Gastroesophageal sphincter (tissue), 4 donors: ENCODE data around the gene MPPED1. TPM values are rescaled to one million over a fixed set of nuclear protein-coding genes. Genes with fewer than 3 reads are reported as not detected.

Source experiments
- ATAC-seq: fragments of 150-250 bp; one replicate; pipeline ENCODE4 v1.9.1; 2016; ENCODE audit warnings: mild to moderate bottlenecking, moderate library complexity
- H3K27ac ChIP-seq, 4 donors: fragments of 200-600 bp; sonication (generic) in 3 of 4; 1 replicate in 3 of 4; 2 replicates in 1 of 4; pipeline ENCODE4 v1.5.1; 2016 to 2019
- H3K27me3 ChIP-seq: fragments of 200-600 bp; sonication (generic); one replicate; pipeline ENCODE4 v1.5.1; 2019
- H3K36me3 ChIP-seq, 2 donors: fragments of 200-600 bp; sonication (generic); one replicate each; pipeline ENCODE4 v1.5.1; 2019; ENCODE audit warnings: control low read depth in 1 of 2
- H3K4me1 ChIP-seq, 3 donors: fragments of 200-600 bp; sonication (generic); 1 replicate in 2 of 3; 2 replicates in 1 of 3; pipeline ENCODE4 v1.5.1; 2016 to 2019; ENCODE audit warnings: control low read depth in 2 of 3
- H3K4me3 ChIP-seq, 2 donors: fragments of 200-600 bp; sonication (generic); one replicate each; pipeline ENCODE4 v1.5.1; 2019; ENCODE audit warnings: mild to moderate bottlenecking in 1 of 2, moderate library complexity in 1 of 2
- H3K9me3 ChIP-seq, 3 donors: fragments of 200-600 bp; sonication (generic); one replicate each; pipeline ENCODE4 v1.5.1; 2017 to 2019; ENCODE audit warnings: control low read depth in 2 of 3
- CTCF ChIP-seq, 4 experiments: fragments of 200-600 bp in 2 of 4; fragments of 450-650 bp in 2 of 4; sonication (generic) in 1 of 4; IDR thresholded peaks; one replicate each; pipeline ENCODE4 v1.5.1; 2017 to 2019; ENCODE audit warnings: antibody characterized with exemption in 4 of 4, mild to moderate bottlenecking in 2 of 4, moderate library complexity in 2 of 4
- EP300 ChIP-seq: sonication (generic); formaldehyde crosslinking; IDR thresholded peaks from one replicate; pipeline ENCODE4 v1.6.1; 2017; ENCODE audit warnings: antibody characterized with exemption, mild to moderate bottlenecking
- POLR2A ChIP-seq, 2 donors: fragments of 450-650 bp; IDR thresholded peaks; one replicate each; pipeline ENCODE4 v1.6.1; 2017; ENCODE audit warnings: antibody characterized with exemption in 2 of 2, mild to moderate bottlenecking in 2 of 2, moderate library complexity in 1 of 2
- POLR2AphosphoS5 ChIP-seq: sonication (generic); formaldehyde crosslinking; IDR thresholded peaks from one replicate; pipeline ENCODE4 v1.6.1; 2017; ENCODE audit warnings: antibody characterized with exemption
- WGBS, 2 donors: methylation state at CpG; one replicate each; pipeline ENCODE4 v1.1.5; 2018; ENCODE audit warnings: low coverage in 1 of 2; 5-methylcytosine and 5-hydroxymethylcytosine counted together
- total RNA-seq, 4 donors: library from RNA; depleted of rRNA; stranded (reverse); fragments of >200 nt; gene quantifications; one replicate each; pipeline ENCODE4 v1.1.0, GENCODE V29; 2016

The MPPED1 gene
- total RNA-seq, 4 donors from 2014 or later = 0.13 TPM; not detected in 3

- TF ChIP-seq EP300 (no peak), POLR2A (IDR thresholded peaks at IDR 0.05) (no peak), POLR2AphosphoS5 (no peak), CTCF (IDR thresholded peaks at IDR 0.05) (no peak)
- no peaks in the 10 kb centered on the region for H3K4me1 ChIP-seq
These were observed 72.4 kb downstream of the MPPED1 start for GRCh38 chr22:43484227-43484626.

GRCh38 chr22:43485502-43486089 is 73.8 kb downstream of the MPPED1 start:
- Histone ChIP-seq H3K36me3 (no peaks in the 10 kb centered on the region), H3K27me3 (peaks cover 85% of the 10 kb centered on the region)
- WGBS, 2 donors = 41 to 57% methylated on average over 6 to 9 of the region's 20 CpGs

More at GRCh38 chr22:43484227-43484626, 72.4 kb downstream of the MPPED1 start:
- no peak overlapping the region for H3K27ac ChIP-seq
- no peaks in the 10 kb centered on the region for H3K9me3 ChIP-seq
- no peaks in the 10 kb centered on the region for H3K36me3 ChIP-seq
- peaks cover 72% of the 10 kb centered on the region for H3K27me3 ChIP-seq
- ATAC-seq = no peak
- no peak overlapping the region for H3K4me3 ChIP-seq
- WGBS, 2 donors = 100% methylated on average over 2 of the region's 8 CpGs; no CpG with 5 or more reads in 1 of the 2 donors

GRCh38 chr22:43487311-43488030 is 75.7 kb downstream of the MPPED1 start:
- TF ChIP-seq POLR2AphosphoS5 (no peak), POLR2A (IDR thresholded peaks at IDR 0.05) (no peak), CTCF (IDR thresholded peaks at IDR 0.05) (no peak), EP300 (no peak)
- Histone ChIP-seq H3K4me1 (no peaks in the 10 kb centered on the region), H3K27me3 (peaks cover 83% of the 10 kb centered on the region), H3K9me3 (no peaks in the 10 kb centered on the region), H3K36me3 (no peaks in the 10 kb centered on the region), H3K4me3 (no peak overlapping the region), H3K27ac (no peak overlapping the region)
- 61 to 62% methylated on average over 3 to 6 of the region's 19 CpGs for WGBS, 2 donors
- ATAC-seq = no peak

More at GRCh38 chr22:43485502-43486089, 73.8 kb downstream of the MPPED1 start:
- no peak for ATAC-seq
- TF ChIP-seq EP300 (no peak), CTCF (IDR thresholded peaks at IDR 0.05) (no peak), POLR2AphosphoS5 (no peak), POLR2A (IDR thresholded peaks at IDR 0.05) (no peak)
- Histone ChIP-seq H3K9me3 (no peaks in the 10 kb centered on the region), H3K4me3 (no peak overlapping the region), H3K27ac (no peak overlapping the region), H3K4me1 (no peaks in the 10 kb centered on the region)

GRCh38 chr22:43488031-43488866 is 76.4 kb downstream of the MPPED1 start:
- Histone ChIP-seq H3K27ac (no peak overlapping the region), H3K4me1 (no peaks in the 10 kb centered on the region), H3K9me3 (no peaks in the 10 kb centered on the region), H3K27me3 (peaks cover 86% of the 10 kb centered on the region), H3K4me3 (no peak overlapping the region), H3K36me3 (no peaks in the 10 kb centered on the region)
- TF ChIP-seq CTCF (IDR thresholded peaks at IDR 0.05) = no peak
- whole genome bisulfite sequencing, 2 donors = 30 to 68% methylated on average over 10 to 12 of the region's 26 CpGs
- ATAC-seq = no peak
